Hepatocyte (in vitro differentiated cells): ENCODE results near the gene HIVEP1. TPM values are rescaled to one million over a fixed set of nuclear protein-coding genes. Genes with fewer than 3 reads are reported as not detected.

ENCODE experiments used
- DNase-seq: peaks from one replicate; pipeline ENCODE4 v3.0.0-alpha.2; 2016; ENCODE audit warnings: low spot score
- H2AFZ ChIP-seq: fragments of 200-600 bp; sonication (generic); 2 replicates; pipeline ENCODE4 v1.6.0; 2016; ENCODE audit warnings: antibody characterized with exemption, mild to moderate bottlenecking
- H3K27ac ChIP-seq: fragments of 200-600 bp; sonication (generic); 2 replicates; pipeline ENCODE4 v1.5.1; 2016; ENCODE audit warnings: mild to moderate bottlenecking
- H3K27me3 ChIP-seq: fragments of 200-600 bp; sonication (generic); 2 replicates; pipeline ENCODE4 v1.6.1; 2016
- H3K36me3 ChIP-seq: fragments of 200-600 bp; sonication (generic); replicated peaks from 2 replicates; pipeline ENCODE4 v1.5.1; 2016; ENCODE audit warnings: low read depth; ENCODE audit not compliant: insufficient read depth
- H3K4me1 ChIP-seq: fragments of 200-600 bp; sonication (generic); 2 replicates; pipeline ENCODE4 v1.5.1; 2016; ENCODE audit warnings: mild to moderate bottlenecking, moderate library complexity; ENCODE audit not compliant: insufficient read depth
- H3K4me2 ChIP-seq: fragments of 200-600 bp; sonication (generic); 2 replicates; pipeline ENCODE4 v1.6.0; 2016
- H3K4me3 ChIP-seq: fragments of 200-600 bp; sonication (generic); 2 replicates; pipeline ENCODE4 v1.5.1; 2016; ENCODE audit warnings: mild to moderate bottlenecking
- H3K79me2 ChIP-seq: fragments of 200-600 bp; sonication (generic); 2 replicates; pipeline ENCODE4 v1.6.0; 2017; ENCODE audit warnings: mild to moderate bottlenecking
- H3K9me2 ChIP-seq: fragments of 200-600 bp; sonication (generic); replicated peaks from 2 replicates; pipeline ENCODE4 v1.6.0; 2017; ENCODE audit warnings: mild to moderate bottlenecking; ENCODE audit not compliant: insufficient read depth
- H3K9me3 ChIP-seq: fragments of 200-600 bp; sonication (generic); 2 replicates; pipeline ENCODE4 v1.5.1; 2016; ENCODE audit warnings: low read depth, mild to moderate bottlenecking
- H4K20me1 ChIP-seq: fragments of 200-600 bp; sonication (generic); 2 replicates; pipeline ENCODE4 v1.6.0; 2016; ENCODE audit warnings: mild to moderate bottlenecking; ENCODE audit not compliant: insufficient read depth, poor library complexity, severe bottlenecking
- CTCF ChIP-seq: fragments of 200-600 bp; sonication (generic); IDR thresholded peaks from 2 replicates; pipeline ENCODE4 v1.5.1; 2016; ENCODE audit warnings: antibody characterized with exemption, mild to moderate bottlenecking; ENCODE audit not compliant: poor library complexity
- EZH2 ChIP-seq: fragments of 200-600 bp; sonication (generic); IDR thresholded peaks from 2 replicates; pipeline ENCODE4 v1.6.1; 2016; ENCODE audit warnings: antibody characterized with exemption, mild to moderate bottlenecking, borderline replicate concordance
- EZH2phosphoT487 ChIP-seq: fragments of 200-600 bp; sonication (generic); IDR thresholded peaks from one replicate; pipeline ENCODE4 v1.6.1; 2018; ENCODE audit warnings: antibody characterized with exemption, mild to moderate bottlenecking, low read depth, moderate library complexity; ENCODE audit not compliant: unreplicated experiment, severe bottlenecking
- WGBS: methylation state at CpG from one replicate; pipeline ENCODE4 v1.1.6; 2016; ENCODE audit warnings: low lambda C conversion rate; ENCODE audit errors: missing lambda C conversion rate; 5-methylcytosine and 5-hydroxymethylcytosine counted together
- polyA plus RNA-seq: library from polyadenylated mRNA; unstranded; fragments of >200 nt; fragmentation: Nextera tagmentation; extraction: Ambion mirVana; gene quantifications from 2 replicates; pipeline ENCODE4 v1.2.1, GENCODE V29; 2016
- total RNA-seq: library from RNA; depleted of rRNA; stranded (reverse); fragments of >200 nt; gene quantifications from 2 replicates; pipeline ENCODE4 v1.2.3, GENCODE V29; 2014

The HIVEP1 gene
- total and polyA plus RNA-seq, 2 experiments from 2014 or later = 8.7 to 33.7 TPM

- Histone ChIP-seq H3K27ac (no peak overlapping the region), H3K9me3 (no peaks in the 10 kb centered on the region), H3K4me3 (no peak overlapping the region), H3K79me2 (peaks cover 15% of the 10 kb centered on the region), H3K4me2 (no peak overlapping the region), H3K9me2 (no peaks in the 10 kb centered on the region), H3K27me3 (no peaks in the 10 kb centered on the region), H3K36me3 (no peaks in the 10 kb centered on the region), H3K4me1 (no peaks in the 10 kb centered on the region), H2AFZ (no peak overlapping the region), H4K20me1 (no peaks in the 10 kb centered on the region)
- no peak for DNase-seq
- 84% methylated on average over 4 of the region's 4 CpGs for WGBS
- TF ChIP-seq CTCF = no peak
- no peak for TF ChIP-seq EZH2
- TF ChIP-seq EZH2phosphoT487 = no peak
Observed at GRCh38 chr6:12160326-12160725, 148.2 kb downstream of the HIVEP1 start.

GRCh38 chr6:12162213-12162612, 150.1 kb downstream of the HIVEP1 start:
- TF ChIP-seq EZH2phosphoT487 = no peak
- TF ChIP-seq CTCF = no peak
- TF ChIP-seq EZH2 = no peak
- Histone ChIP-seq H3K79me2 (peaks cover 6% of the 10 kb centered on the region), H3K4me3 (no peak overlapping the region), H3K27ac (no peak overlapping the region), H3K4me2 (no peak overlapping the region), H3K27me3 (no peaks in the 10 kb centered on the region), H2AFZ (no peak overlapping the region), H4K20me1 (no peaks in the 10 kb centered on the region), H3K9me3 (no peaks in the 10 kb centered on the region), H3K36me3 (no peaks in the 10 kb centered on the region), H3K9me2 (no peaks in the 10 kb centered on the region), H3K4me1 (no peaks in the 10 kb centered on the region)
- 99% methylated on average over 5 of the region's 5 CpGs for WGBS
- no peak for DNase-seq

- H2AFZ ChIP-seq = no peak overlapping the region
- TF ChIP-seq EZH2 = no peak
- TF ChIP-seq CTCF = no peak
- no peak for TF ChIP-seq EZH2phosphoT487
- H4K20me1 ChIP-seq = no peaks in the 10 kb centered on the region
- no peak overlapping the region for H3K4me3 ChIP-seq
- no peaks in the 10 kb centered on the region for H3K9me2 ChIP-seq
- no peak overlapping the region for H3K27ac ChIP-seq
- H3K79me2 ChIP-seq = no peaks in the 10 kb centered on the region
- H3K4me1 ChIP-seq = no peaks in the 10 kb centered on the region
- no peak overlapping the region for H3K4me2 ChIP-seq
- WGBS = 88% methylated on average over 3 of the region's 3 CpGs
- H3K36me3 ChIP-seq = no peaks in the 10 kb centered on the region
- no peaks in the 10 kb centered on the region for H3K27me3 ChIP-seq
- H3K9me3 ChIP-seq = no peaks in the 10 kb centered on the region
- DNase-seq = no peak
Observed at GRCh38 chr6:12163149-12163548, 151.0 kb downstream of the HIVEP1 start.
